Fibroblast of pulmonary artery (primary cell): Measurements from ENCODE around the gene ASB8.

Source experiments
- DNase-seq: peaks from one replicate; pipeline ENCODE4 v3.0.0-alpha.2; 2010; ENCODE audit warnings: low read depth
- H3K4me3 ChIP-seq: replicated peaks from 2 replicates; pipeline ENCODE4 v1.5.1; 2011; ENCODE audit warnings: low read depth, mild to moderate bottlenecking, control low read depth, low read length, moderate library complexity
- TF ChIP-seq, protein P1 (sequence below): IDR thresholded peaks from 2 replicates; pipeline ENCODE4 v1.5.1; 2011; ENCODE audit warnings: mild to moderate bottlenecking, control low read depth, low read length, inconsistent platforms; ENCODE audit errors: missing control alignments

The ASB8 gene

DNA sequence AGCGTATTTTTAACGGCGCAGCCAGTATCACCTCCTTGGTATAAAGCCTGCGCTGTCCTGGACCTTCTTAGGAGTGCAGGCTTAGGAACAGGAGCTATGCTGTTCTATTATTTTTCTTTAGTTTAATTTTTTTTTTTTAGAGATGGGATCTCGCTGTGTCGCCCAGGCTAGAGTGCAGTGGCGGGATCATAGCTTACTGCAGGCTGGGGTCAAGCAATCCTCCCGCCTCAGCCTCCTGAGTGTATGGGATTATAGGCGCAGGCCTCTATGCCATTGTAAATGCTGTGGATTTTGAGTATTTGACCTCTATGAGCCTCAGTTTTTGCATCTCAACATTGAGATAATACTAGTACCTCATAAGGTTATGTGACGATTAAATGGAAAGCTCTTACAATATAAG, 41.7 kb upstream of the ASB8 start:
- TF ChIP-seq, protein P1, sequence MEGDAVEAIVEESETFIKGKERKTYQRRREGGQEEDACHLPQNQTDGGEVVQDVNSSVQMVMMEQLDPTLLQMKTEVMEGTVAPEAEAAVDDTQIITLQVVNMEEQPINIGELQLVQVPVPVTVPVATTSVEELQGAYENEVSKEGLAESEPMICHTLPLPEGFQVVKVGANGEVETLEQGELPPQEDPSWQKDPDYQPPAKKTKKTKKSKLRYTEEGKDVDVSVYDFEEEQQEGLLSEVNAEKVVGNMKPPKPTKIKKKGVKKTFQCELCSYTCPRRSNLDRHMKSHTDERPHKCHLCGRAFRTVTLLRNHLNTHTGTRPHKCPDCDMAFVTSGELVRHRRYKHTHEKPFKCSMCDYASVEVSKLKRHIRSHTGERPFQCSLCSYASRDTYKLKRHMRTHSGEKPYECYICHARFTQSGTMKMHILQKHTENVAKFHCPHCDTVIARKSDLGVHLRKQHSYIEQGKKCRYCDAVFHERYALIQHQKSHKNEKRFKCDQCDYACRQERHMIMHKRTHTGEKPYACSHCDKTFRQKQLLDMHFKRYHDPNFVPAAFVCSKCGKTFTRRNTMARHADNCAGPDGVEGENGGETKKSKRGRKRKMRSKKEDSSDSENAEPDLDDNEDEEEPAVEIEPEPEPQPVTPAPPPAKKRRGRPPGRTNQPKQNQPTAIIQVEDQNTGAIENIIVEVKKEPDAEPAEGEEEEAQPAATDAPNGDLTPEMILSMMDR: no peak
- DNase-seq: no peak
- H3K4me3 ChIP-seq: peak overlapping the region; percentile 72

- TF ChIP-seq, protein P1: no peak
- peak; percentile 14 for DNase-seq
- peak overlapping the region; percentile 72 for H3K4me3 ChIP-seq
Measured at GRCh38 chr12:48198672-48198971, 41.3 kb upstream of the ASB8 start.

DNA sequence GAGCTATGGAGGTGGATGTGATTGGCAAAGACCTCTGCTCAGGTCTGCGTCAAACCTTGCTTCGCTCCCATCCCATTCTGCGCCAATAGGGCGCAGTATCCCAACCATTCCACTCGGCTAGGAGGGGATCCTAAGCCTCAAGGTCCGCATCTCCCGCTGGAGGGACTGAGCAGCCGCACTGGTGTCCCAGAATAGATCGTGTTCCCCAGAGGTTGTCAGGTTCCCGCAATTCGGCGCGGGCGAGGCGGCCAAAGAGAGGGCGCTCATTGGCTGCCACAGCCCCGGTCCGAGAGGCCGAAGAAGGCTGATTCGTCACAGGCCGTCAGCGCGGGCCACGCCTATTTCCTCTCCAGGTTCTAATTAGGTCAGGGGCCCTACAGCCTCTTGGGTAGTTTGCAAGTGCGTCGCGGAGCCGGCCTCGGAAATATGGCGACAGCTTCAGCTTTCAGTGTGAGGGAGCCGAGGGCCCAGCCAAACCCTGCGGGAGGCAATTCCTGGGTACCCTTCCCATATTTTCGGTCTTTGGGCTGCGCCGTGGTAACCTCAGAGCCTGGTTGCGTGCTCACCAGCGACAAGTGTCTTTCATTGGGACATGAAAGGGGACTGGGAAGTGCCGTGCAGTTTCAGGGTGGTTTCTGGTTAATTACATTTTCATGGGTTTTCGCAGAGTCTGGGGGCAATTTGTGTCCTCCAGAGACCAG, 40.8 kb upstream of the ASB8 start:
- H3K4me3 ChIP-seq: peak overlapping the region; percentile 72
- TF ChIP-seq, protein P1: no peak
- DNase-seq: peak; percentile 95

GRCh38 chr12:48197549-48197970, 40.2 kb upstream of the ASB8 start:
- H3K4me3 ChIP-seq: peak overlapping the region; percentile 72
- TF ChIP-seq, protein P1: peak; percentile 61
- DNase-seq: peak; percentile 60

- TF ChIP-seq, protein P1: no peak
- H3K4me3 ChIP-seq: no peak overlapping the region
- DNase-seq: peak; percentile 21
Measured at GRCh38 chr12:48194799-48195201, 37.5 kb upstream of the ASB8 start.

GRCh38 chr12:48193623-48194022, 36.3 kb upstream of the ASB8 start:
- H3K4me3 ChIP-seq: no peak overlapping the region
- TF ChIP-seq, protein P1: no peak
- DNase-seq: no peak

DNA sequence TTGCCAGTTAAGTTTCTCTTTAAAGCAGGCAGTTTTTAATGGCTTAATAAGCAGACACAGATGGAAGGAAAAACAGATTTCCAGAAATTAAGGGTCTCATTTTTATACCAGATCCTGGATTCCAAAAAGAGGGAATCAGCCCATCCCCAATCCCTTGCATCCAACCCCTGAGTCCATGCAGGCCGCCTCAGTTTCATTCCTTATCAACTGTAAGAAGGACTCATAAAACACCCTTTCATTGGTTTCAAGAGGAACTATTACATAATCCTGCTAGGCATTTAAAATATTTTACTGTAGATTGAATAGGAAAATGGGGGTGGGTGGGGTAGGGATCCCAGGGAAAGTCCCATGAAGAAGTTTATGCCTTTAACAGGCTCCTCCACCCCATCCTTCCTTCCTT, 35.5 kb upstream of the ASB8 start:
- no peak overlapping the region for H3K4me3 ChIP-seq
- TF ChIP-seq, protein P1: no peak
- DNase-seq: no peak
